K562 (cell line): ENCODE data around the gene RRBP1. TPM values are rescaled to one million over a fixed set of nuclear protein-coding genes. Genes with fewer than 3 reads are reported as not detected.

Experiments
- ATAC-seq: fragments of 200-7000 bp; cut with Tn5 transposase; 3 replicates; pipeline ENCODE4 v1.9.1; 2020; ENCODE audit warnings: moderate library complexity
- BruUV-seq: library from RNA; stranded (reverse); fragments of 400-500 nt; replicated peaks from 2 replicates; lab custom pipeline; 2021; lab: Mats Ljungman, UMichigan
- CTCF ChIA-PET: fragments of 300-600 bp; formaldehyde crosslinking; extraction: SDS; loops from one replicate; lab custom pipeline; 2021; ENCODE audit warnings: low intra/inter-chr PET ratio; lab: Yijun Ruan, JAX
- POLR2A ChIA-PET: fragments of 300-600, 350-650 bp; sonication (Branson Sonifier 250); formaldehyde crosslinking; extraction: SDS; loops from one replicate; lab custom pipeline; 2021; ENCODE audit warnings: antibody characterized with exemption, inconsistent platforms; lab: Yijun Ruan, JAX
- DNase-seq, 4 experiments: peaks; one replicate each; pipeline versions ENCODE4 v3.0.0 to v3.0.0-alpha.2; 2011 to 2018; ENCODE audit warnings: low spot score in 3 of 4, mixed read lengths in 3 of 4; ENCODE audit errors: extremely low read depth in 1 of 4
- FAIRE-seq: peaks from 2 replicates; lab custom pipeline; 2011; peaks lifted over from hg19 to GRCh38; lab: Jason Lieb, UNC
- H2AFZ ChIP-seq: 2 replicates; pipeline ENCODE4 v1.6.0; 2011; ENCODE audit warnings: low read depth, low read length, control low read depth, inconsistent platforms
- H3K27ac ChIP-seq: fragments of 200-600 bp; 3 replicates; pipeline ENCODE4 v1.8.0; 2011; ENCODE audit warnings: low read depth, mild to moderate bottlenecking, control low read depth, inconsistent platforms, low read length, moderate library complexity, mixed read lengths; ENCODE audit errors: extremely low read depth
- H3K27me3 ChIP-seq, 2 experiments: fragments of 300-600 bp in 1 of 2; 2 replicates in 1 of 2; 3 replicates in 1 of 2; pipeline versions ENCODE4 v1.6.0 to v1.8.0; 2011; ENCODE audit warnings: inconsistent platforms in 2 of 2, low read length in 2 of 2, mild to moderate bottlenecking in 1 of 2, mixed read lengths in 1 of 2, moderate library complexity in 1 of 2; ENCODE audit not compliant: control insufficient read depth in 2 of 2, insufficient read depth in 2 of 2
- H3K36me3 ChIP-seq: fragments of 300-600 bp; 3 replicates; pipeline ENCODE4 v1.8.0; 2011; ENCODE audit warnings: mild to moderate bottlenecking, low read length, inconsistent platforms; ENCODE audit not compliant: control insufficient read depth, insufficient read depth
- H3K4me1 ChIP-seq, 2 experiments: fragments of 200-600 bp in 1 of 2; replicated peaks in 1 of 2; 2 replicates in 1 of 2; 3 replicates in 1 of 2; pipeline versions ENCODE4 v1.5.1 to v1.8.0; 2011; ENCODE audit warnings: inconsistent platforms in 2 of 2, low read length in 2 of 2, mild to moderate bottlenecking in 1 of 2, mixed read lengths in 1 of 2, moderate library complexity in 1 of 2; ENCODE audit not compliant: control insufficient read depth in 2 of 2, insufficient read depth in 2 of 2
- H3K4me2 ChIP-seq: 2 replicates; pipeline ENCODE4 v1.6.1; 2011; ENCODE audit warnings: low read length, control low read depth, inconsistent platforms, mixed read lengths; ENCODE audit not compliant: insufficient read depth
- H3K4me3 ChIP-seq: fragments of 200-600 bp; sonication (generic), shearing (Covaris generic); 2 replicates; pipeline ENCODE4 v1.5.1; 2016; ENCODE audit warnings: control low read depth, inconsistent platforms
- H3K79me2 ChIP-seq: fragments of 200-600 bp; 3 replicates; pipeline ENCODE4 v1.8.0; 2011; ENCODE audit warnings: low read length, inconsistent platforms; ENCODE audit not compliant: control insufficient read depth, insufficient read depth
- H3K9ac ChIP-seq, 2 experiments: 2 replicates each; pipeline versions ENCODE4 v1.6.0 to v1.6.1; 2011; ENCODE audit warnings: low read depth in 2 of 2, low read length in 2 of 2, control low read depth in 1 of 2, inconsistent platforms in 1 of 2, mild to moderate bottlenecking in 1 of 2, mixed read lengths in 1 of 2; ENCODE audit not compliant: insufficient read depth in 1 of 2
- H3K9me1 ChIP-seq: one replicate; pipeline ENCODE4 v1.6.0; 2011; ENCODE audit warnings: inconsistent platforms, mild to moderate bottlenecking, low read length, moderate library complexity; ENCODE audit not compliant: control insufficient read depth, insufficient read depth
- H3K9me3 ChIP-seq: replicated peaks from 2 replicates; pipeline ENCODE4 v1.5.1; 2011; ENCODE audit warnings: low read depth, low read length, inconsistent platforms; ENCODE audit not compliant: control insufficient read depth, insufficient read depth
- H4K20me1 ChIP-seq: replicated peaks from 2 replicates; pipeline ENCODE4 v1.6.1; 2011; ENCODE audit warnings: low read length, inconsistent platforms, mixed read lengths; ENCODE audit not compliant: control insufficient read depth, insufficient read depth
- ATF7 ChIP-seq: fragments of 450-650 bp; IDR thresholded peaks from 2 replicates; pipeline ENCODE4 v1.7.1; 2014; ENCODE audit warnings: mild to moderate bottlenecking, moderate library complexity
- BRCA1 ChIP-seq, 2 experiments: fragments of 450-650 bp in 1 of 2; sonication (generic) in 1 of 2; formaldehyde crosslinking in 1 of 2; IDR thresholded peaks; 2 replicates each; pipeline versions ENCODE4 v1.5.0 to v1.6.1; 2017 to 2020; ENCODE audit warnings: mild to moderate bottlenecking in 1 of 2, missing genetic modification reagents in 1 of 2
- CHD2 ChIP-seq: IDR thresholded peaks from 2 replicates; pipeline ENCODE4 v1.6.1; 2011; ENCODE audit warnings: low read depth, low read length
- COPS2 ChIP-seq: fragments of 450-650 bp; conservative IDR thresholded peaks from 2 replicates; pipeline ENCODE4 v1.6.1; 2016; ENCODE audit warnings: mild to moderate bottlenecking, moderate library complexity
- CXXC5 ChIP-seq: fragments of 250-450 bp; sonication (Bioruptor Pico); IDR thresholded peaks from 2 replicates; pipeline ENCODE4 v1.8.0; 2022; ENCODE audit warnings: inconsistent platforms, mild to moderate bottlenecking, moderate library complexity
- E2F3 ChIP-seq: fragments of 250-450 bp; sonication (Bioruptor Pico); IDR thresholded peaks from 2 replicates; pipeline ENCODE4 v1.4.0; 2020; ENCODE audit warnings: mild to moderate bottlenecking
- GTF2A2 ChIP-seq: IDR thresholded peaks from 2 replicates; pipeline ENCODE4 v1.6.1; 2016; ENCODE audit warnings: mild to moderate bottlenecking, missing genetic modification characterization, missing compliant biosample characterization
- HDAC1 ChIP-seq, 2 experiments: fragments of 450-650 bp; IDR thresholded peaks; 2 replicates each; pipeline ENCODE4 v1.6.1; 2016 to 2017; ENCODE audit warnings: inconsistent platforms in 1 of 2, mild to moderate bottlenecking in 1 of 2, moderate library complexity in 1 of 2
- IRF2 ChIP-seq: sonication (generic); formaldehyde crosslinking; IDR thresholded peaks from 2 replicates; pipeline ENCODE4 v1.8.1; 2022; ENCODE audit warnings: mild to moderate bottlenecking, missing genetic modification reagents
- NCOA2 ChIP-seq, 2 experiments: fragments of 450-650 bp; IDR thresholded peaks; 2 replicates each; pipeline ENCODE4 v1.6.1; 2018; ENCODE audit warnings: mild to moderate bottlenecking in 2 of 2, moderate library complexity in 1 of 2; ENCODE audit not compliant: partially characterized antibody in 2 of 2
- PHF8 ChIP-seq: fragments of 200-600 bp; sonication (generic); IDR thresholded peaks from 2 replicates; pipeline ENCODE4 v1.6.1; 2012; ENCODE audit warnings: mixed run types, mild to moderate bottlenecking, inconsistent platforms, low read length, moderate library complexity, borderline replicate concordance
- SMARCC2 ChIP-seq: fragments of 450-650 bp; IDR thresholded peaks from 2 replicates; pipeline ENCODE4 v1.6.1; 2017; ENCODE audit warnings: antibody characterized with exemption, moderate library complexity, mild to moderate bottlenecking, low read depth
- ZBTB2 ChIP-seq: fragments of 450-650 bp; IDR thresholded peaks from 2 replicates; pipeline ENCODE4 v1.6.1; 2016; ENCODE audit warnings: antibody characterized with exemption
- ZNF253 ChIP-seq: fragments of 250-450 bp; sonication (Bioruptor Pico); conservative IDR thresholded peaks from 2 replicates; pipeline ENCODE4 v1.6.1; 2021; ENCODE audit warnings: mild to moderate bottlenecking
- ZNF592 ChIP-seq: fragments of 450-650 bp; IDR thresholded peaks from 2 replicates; pipeline ENCODE4 v1.6.1; 2017; ENCODE audit warnings: antibody characterized with exemption, mild to moderate bottlenecking
- whole genome bisulfite sequencing: fragments of 100-300 bp; shearing (Covaris generic); methylation state at CpG from one replicate; pipeline ENCODE4 v1.1.6; 2016; ENCODE audit warnings: low coverage, mixed read lengths; ENCODE audit not compliant: insufficient coverage; ENCODE audit errors: missing lambda C conversion rate; 5-methylcytosine and 5-hydroxymethylcytosine counted together
- in situ Hi-C: fragments of 300-500 bp; cut with MboI; formaldehyde crosslinking; loops from 4 replicates; pipeline ENCODE4 v1.15.0; 2018; ENCODE audit warnings: inconsistent platforms, mixed read lengths
- intact Hi-C: fragments of 100-400 bp; cut with micrococcal nuclease; formaldehyde crosslinking; loops from 2 replicates; pipeline ENCODE4 v1.14.2; 2022
- polyA plus RNA-seq, 8 experiments: library from polyadenylated mRNA; depleted of rRNA in 4 of 8; stranded (reverse) in 5 of 8; unstranded in 3 of 8; fragments of >200 nt; fragmentation: Nextera tagmentation in 2 of 8; fragmentation: Illumina TruSeq in 1 of 8; extraction: Ambion mirVana in 2 of 8; extraction: Trizol in 1 of 8; gene quantifications; 2 replicates each; pipeline versions ENCODE4 v1.2.1 to v1.2.3, GENCODE V29; 2011 to 2014; ENCODE audit warnings: inconsistent platforms in 1 of 8, missing spikeins in 1 of 8
- total RNA-seq, 7 experiments: library from RNA; depleted of rRNA in 6 of 7; stranded (reverse); fragments of >200 nt in 6 of 7; fragmentation: Illumina TruSeq in 2 of 7; extraction: Trizol in 2 of 7; gene quantifications; 2 replicates each; pipeline versions ENCODE4 v1.2.1 to v1.2.3, GENCODE V29; 2011 to 2021; ENCODE audit warnings: low replicate concordance in 1 of 7
- TF ChIP-seq, protein P1 (sequence below): fragments of 250-450 bp; sonication (Bioruptor Pico); IDR thresholded peaks from 2 replicates; pipeline ENCODE4 v1.4.0; 2020

The RRBP1 gene
- total and polyA plus RNA-seq, 9 of the 15 experiments (the other 6 are each of a cell fraction or from before 2014, with no cell fraction given): 0.84 to 32.0 (median 17.6) TPM

DNA sequence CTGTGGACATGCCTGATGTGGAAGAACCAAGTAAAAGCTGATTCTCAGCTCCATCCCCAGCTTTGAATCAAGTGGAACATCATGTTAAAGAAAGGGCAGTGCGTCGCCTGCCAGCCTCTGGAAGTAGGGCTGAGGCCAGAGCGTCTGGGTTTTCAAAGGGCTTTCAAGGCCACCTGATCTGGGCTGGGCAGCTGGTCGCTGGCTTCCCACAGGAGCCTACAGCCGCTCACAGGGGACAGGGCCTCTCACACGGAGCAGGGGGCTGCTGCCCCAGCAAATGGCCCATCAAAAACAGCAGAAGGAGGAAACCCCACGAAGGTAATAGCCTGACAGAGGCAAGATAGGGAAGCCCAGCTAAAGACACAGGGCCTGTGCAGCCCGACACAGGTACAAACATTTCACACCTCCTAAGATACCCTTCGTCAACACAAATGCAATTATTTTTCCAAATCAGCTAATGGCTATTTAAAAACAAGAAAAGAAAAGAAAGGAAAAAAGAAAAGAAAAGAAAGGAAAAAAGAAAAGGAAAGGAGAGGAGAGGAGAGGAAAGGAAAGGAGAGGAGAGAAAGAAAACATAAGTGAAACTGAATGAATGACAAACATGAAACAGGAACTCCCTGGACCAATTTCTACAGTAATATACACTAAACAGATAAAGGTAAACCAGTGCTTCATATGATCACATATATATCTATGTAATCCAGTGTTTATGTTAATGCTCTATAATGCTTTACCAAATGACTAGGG is 24.8 kb downstream of the RRBP1 start:
- Histone ChIP-seq H2AFZ (no peak overlapping the region), H3K4me3 (no peak overlapping the region), H3K79me2 (peaks cover 12% of the 10 kb centered on the region; the same call in 1 of the 3 replicates), H3K9me1 (peaks cover 5% of the 10 kb centered on the region), H3K27me3 (no peaks in the 10 kb centered on the region), H3K27ac (no peak overlapping the region), H3K4me1 (no peaks in the 10 kb centered on the region; a peak in 3 of 5 replicates), H3K36me3 (peaks cover 29% of the 10 kb centered on the region; the same call in 1 of the 3 replicates), H3K4me2 (no peak overlapping the region), H3K9ac (no peak overlapping the region), H4K20me1 (no peaks in the 10 kb centered on the region), H3K9me3 (0 out of 2 replicates have a peak, but pooled peaks cover 2% of the 10 kb centered on the region)
- in situ Hi-C loops: no loop called here
- intact Hi-C loops: no loop called here
- no peak for DNase-seq
- ChIA-PET POLR2A (interaction anchor here (0.6 to 1.8 kb wide), 2 partner anchors 9 to 19 kb away, joined by 4 to 7 read pairs; no protein-coding TSS in a partner anchor), CTCF (no interaction called here)
- no peak for ATAC-seq
- no peak for FAIRE-seq
- WGBS: 84% methylated on average over 8 of the region's 9 CpGs
- no TSS peak for BruUV-seq
- no peak for TF ChIP-seq ZNF592
- no peak for TF ChIP-seq PHF8
- no peak for TF ChIP-seq ATF7
- no peak for TF ChIP-seq COPS2
- no peak for TF ChIP-seq ZBTB2
- no peak for TF ChIP-seq HDAC1 (IDR thresholded peaks at IDR 0.05)
- no peak for TF ChIP-seq CHD2
- TF ChIP-seq, protein P1, sequence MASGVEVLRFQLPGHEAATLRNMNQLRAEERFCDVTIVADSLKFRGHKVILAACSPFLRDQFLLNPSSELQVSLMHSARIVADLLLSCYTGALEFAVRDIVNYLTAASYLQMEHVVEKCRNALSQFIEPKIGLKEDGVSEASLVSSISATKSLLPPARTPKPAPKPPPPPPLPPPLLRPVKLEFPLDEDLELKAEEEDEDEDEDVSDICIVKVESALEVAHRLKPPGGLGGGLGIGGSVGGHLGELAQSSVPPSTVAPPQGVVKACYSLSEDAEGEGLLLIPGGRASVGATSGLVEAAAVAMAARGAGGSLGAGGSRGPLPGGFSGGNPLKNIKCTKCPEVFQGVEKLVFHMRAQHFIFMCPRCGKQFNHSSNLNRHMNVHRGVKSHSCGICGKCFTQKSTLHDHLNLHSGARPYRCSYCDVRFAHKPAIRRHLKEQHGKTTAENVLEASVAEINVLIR (CRISPR knock-in tag): no peak
- no peak for TF ChIP-seq GTF2A2 (tag)
- TF ChIP-seq IRF2 (CRISPR knock-in tag): no peak
- no peak for TF ChIP-seq ZNF253 (CRISPR knock-in tag)
- no peak for TF ChIP-seq SMARCC2
- no peak for TF ChIP-seq BRCA1 (IDR thresholded peaks at IDR 0.05)
- TF ChIP-seq BRCA1 (CRISPR knock-in tag; IDR thresholded peaks at IDR 0.05): no peak
- TF ChIP-seq E2F3 (CRISPR knock-in tag): no peak
- no peak for TF ChIP-seq CXXC5 (CRISPR knock-in tag)
- TF ChIP-seq NCOA2 (IDR thresholded peaks at IDR 0.05; ENCODE audit: partially characterized antibody in 2 of 2): no peak
